GM12874 (cell line): ENCODE data around the gene ATG101.

Experiments
- CTCF ChIP-seq: IDR thresholded peaks from 2 replicates; pipeline ENCODE4 v1.5.1; 2011; ENCODE audit warnings: low read depth, mild to moderate bottlenecking, control low read depth, low read length, moderate library complexity; ENCODE audit not compliant: insufficient read depth

Gene ATG101

DNA sequence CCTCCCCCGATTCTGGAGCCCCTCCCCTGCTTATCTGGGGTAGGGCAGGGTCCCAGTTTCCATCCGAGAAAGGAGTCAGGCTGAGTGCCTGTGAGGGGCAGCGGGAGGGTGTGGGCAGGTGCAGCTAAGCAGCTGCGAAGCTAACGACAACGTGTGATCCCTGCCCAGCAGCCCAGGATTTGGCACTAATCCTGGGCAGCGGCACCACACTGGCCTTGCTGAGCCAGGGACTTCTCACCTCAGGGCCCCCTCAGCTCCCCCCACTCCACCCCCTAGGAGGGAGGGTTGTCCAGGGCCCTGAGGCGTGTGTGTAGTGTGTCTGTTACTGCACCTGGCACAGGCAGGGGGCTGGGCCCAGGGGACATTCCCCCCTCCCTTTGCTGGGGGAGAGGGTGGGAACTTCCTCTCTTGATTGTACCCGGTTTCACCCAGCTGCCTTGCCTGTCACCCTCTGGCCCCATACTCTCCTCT lies 11.5 kb downstream of the ATG101 start:
- TF ChIP-seq CTCF, result no peak

DNA sequence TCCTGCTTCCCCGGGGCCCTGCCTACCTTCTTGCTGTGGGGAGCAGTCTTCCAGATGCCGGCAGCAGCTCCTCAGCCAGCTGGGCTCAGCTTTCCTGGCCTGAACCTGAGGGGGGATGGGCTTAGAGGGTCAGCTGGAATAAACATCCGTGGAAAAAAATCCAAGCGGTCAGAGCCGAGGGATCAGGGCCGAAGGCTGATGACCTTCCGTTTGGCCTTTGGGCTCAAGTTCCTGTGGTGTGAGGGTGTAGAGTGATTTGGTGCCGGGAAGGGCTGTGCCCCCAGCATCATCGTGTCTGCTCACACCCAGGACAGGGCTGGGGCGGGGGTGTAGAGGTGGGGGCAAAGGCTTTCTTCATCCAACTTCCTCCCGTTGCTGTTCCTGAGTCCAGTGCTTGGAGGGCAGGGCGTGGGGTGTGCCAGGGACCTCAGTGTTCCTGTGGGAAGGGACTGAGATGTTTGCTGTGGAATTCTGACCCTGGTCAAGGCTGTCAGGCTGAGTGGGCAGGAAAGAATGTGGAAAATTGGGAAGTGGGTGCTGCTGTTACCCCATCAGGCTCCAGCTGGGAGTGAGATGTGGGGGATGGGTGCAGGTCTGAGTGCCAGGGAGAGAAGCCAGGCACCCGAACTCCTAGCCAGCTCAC lies 12.4 kb downstream of the ATG101 start:
- no peak for TF ChIP-seq CTCF

GRCh38 chr12:52082669-52082987 lies 12.8 kb downstream of the ATG101 start:
- TF ChIP-seq CTCF, result no peak

GRCh38 chr12:52082988-52083637 lies 13.3 kb downstream of the ATG101 start:
- peak; percentile 96 for TF ChIP-seq CTCF

- no peak for TF ChIP-seq CTCF
Measured at GRCh38 chr12:52083638-52083996, 13.8 kb downstream of the ATG101 start.

- no peak for TF ChIP-seq CTCF
Measured at GRCh38 chr12:52084491-52085231, 14.9 kb downstream of the ATG101 start.

DNA sequence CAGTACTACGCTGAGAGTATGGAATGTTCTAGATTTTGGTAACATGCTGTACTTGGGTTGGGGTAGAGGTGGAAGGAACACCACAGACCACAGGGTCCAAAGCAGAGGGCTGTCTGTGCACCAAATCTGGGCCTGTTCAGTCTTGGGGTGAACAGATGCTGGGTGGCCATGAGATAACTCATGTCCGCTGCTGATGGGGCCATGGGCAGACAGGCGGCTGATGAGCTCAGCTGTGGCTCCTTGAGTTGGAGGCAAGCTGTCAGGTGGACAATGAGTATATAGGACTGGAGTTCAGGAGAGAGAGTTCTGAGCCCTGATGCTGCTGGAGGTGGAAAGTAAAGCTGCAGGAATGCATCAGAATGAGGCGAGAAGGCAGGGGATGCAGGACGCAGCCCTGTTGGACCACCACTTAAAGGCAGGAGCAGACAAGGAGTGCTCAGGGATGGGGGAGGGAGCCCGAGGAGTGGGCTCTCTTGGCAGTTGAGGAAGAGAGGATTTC lies 16.0 kb downstream of the ATG101 start:
- no peak for TF ChIP-seq CTCF
